Measurements from ENCODE around the gene SMIM29.
"Not testable (repeated sequence)": the region's sequence is repeated elsewhere in the genome, so short reads cannot be mapped to it uniquely, and the experiment has no call there.

Gene SMIM29

DNA sequence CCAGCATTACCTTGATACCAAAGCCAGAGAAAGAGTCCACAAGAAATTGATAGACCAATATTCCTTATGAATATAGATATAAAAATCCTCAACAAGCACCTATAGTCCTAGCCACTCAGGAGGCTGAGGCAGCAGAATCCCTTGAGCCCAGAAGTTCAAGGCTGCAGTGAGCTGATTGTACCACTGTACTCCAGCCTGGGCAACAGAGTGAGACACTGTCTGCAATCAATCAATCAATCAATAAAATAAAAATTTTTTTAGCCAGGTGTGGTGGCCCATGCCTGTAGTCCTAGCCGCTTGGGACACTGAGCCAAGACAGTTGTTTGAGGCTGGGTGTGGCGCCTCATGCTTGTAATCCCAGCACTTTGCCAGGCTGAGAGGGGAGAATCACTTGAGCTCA is 18.9 kb upstream of the SMIM29 start:
- DNase-seq = no peak

DNA sequence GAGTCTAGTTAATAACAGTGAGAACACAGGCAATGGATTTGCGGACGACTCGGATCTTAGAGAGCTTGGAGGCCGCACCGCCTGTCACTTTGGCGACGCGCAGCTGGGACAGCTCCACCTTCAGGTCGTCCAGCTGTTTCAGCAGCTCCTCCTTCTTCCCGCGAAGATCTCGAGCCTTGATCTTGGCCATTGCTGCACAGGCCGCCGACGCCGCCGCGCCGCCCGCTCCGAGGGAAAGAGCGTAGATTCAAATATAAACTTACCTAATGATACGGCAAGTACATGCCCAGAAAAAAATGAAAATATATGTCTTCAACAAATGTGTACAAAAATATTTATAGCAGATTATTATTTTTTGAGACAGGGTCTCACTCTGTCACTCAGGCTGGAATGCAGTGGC is 14.7 kb upstream of the SMIM29 start:
- DNase-seq = not testable (repeated sequence)

DNA sequence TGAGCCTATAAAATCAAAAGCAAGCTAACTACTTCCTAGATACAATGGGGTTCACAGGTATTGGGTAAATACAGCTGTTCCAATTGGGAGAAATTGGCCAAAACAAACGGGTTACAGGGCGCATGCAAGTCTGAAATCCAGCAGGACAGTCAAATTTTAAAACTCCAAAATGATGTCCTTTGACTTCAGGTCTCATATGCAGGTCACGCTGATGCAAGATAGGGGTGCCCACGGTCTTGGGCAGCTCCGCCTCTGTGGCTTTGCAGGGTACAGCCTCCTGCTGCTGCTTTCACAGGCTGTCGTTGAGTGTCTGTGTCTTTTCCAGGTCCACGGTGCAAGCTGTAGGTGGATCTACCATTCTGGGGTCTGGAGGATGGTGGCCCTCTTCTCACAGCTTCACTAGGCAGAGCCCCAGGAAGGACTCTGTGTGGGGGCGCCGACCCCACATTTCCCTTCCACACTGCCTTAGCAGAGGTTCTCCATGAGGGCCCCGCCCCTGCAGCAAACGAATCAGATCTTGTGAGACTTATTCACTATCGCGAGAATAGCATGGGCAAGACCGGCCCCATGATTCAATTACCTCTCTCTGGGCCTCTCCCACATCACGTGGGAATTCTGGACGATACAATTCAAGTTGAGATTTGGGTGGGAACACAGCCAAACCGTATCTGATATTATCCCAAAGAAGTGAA is 11.9 kb upstream of the SMIM29 start:
- no peak for DNase-seq

DNA sequence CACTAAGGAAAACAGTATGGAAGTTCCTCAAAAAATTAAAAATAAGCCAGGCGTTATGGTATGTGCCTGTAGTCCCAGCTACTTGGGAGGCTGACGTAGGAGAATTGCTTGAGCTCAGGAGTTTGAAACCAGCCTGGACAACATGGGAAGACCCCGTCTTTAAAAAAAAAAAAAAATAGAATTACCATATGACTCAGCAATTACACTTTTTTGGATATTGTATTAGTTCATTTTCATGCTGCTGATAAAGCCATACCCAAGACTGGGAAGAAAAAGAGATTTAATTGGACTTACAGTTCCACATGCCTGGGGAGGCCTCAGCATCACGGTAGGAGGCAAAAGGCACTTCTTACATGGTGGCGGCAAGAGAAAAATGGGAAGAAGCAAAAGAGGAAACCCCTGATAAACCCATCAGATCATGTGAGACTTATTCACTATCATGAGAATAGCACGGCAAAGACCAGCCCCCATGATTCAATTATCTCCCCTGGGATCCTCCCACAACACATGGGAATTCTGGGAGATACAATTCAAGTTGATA is 10.8 kb upstream of the SMIM29 start:
- DNase-seq = no peak

DNA sequence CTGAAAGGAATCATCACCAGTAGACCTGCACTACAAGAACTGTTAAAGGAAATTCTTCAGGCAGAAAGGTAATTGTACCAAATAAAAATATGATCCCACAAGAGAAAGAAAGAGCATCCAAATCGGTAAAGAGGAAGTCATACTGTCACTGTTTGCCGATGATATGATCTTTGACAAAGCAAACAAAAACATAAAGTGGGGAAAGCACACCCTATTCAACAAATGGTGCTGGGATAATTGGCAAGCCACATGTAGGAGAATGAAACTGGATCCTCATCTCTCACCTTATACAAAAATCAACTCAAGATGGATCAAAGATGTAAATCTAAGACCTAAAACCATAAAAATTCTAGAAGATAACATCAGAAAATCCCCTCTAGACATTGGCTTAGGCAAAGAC is 3.6 kb upstream of the SMIM29 start:
- DNase-seq = not testable (repeated sequence)

DNA sequence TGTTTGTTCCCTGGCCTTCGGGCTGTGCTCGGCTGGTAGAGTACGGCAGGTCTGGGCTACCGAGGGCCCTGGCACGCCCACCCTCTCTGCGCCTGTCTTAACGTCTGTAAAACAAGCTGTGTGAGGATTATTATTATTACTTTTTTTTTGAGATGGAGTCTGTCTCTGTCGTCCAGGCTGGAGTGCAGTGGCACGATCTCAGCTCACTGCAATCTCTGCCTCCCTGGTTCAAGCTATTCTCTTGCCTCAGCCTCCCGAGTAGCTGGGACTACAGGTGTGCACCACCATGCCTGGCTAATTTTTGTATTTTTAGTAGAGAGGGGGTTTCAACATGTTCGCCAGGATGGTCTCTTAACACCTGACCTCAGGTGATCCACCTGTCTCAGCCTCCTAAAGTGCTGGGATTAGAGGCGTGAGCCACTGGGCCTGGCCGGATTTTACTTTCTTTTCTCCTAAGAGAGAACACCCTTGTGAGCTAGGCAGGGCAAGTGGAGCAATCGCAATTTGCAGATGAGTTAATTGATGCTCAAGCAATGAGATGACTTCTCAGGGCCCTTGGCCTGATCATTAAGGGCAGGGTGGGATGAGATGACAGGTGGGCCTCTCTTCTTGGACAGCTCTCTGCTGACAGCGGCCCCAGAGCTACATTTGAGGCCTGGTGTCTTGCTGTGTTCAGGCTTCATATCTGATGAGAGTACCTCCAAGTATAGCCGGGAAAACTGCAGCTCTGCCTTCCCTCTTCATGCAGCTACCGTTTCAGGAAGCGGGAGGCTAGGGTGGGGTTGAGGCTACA is 859 bp upstream of the SMIM29 start:
- DNase-seq = no peak

DNA sequence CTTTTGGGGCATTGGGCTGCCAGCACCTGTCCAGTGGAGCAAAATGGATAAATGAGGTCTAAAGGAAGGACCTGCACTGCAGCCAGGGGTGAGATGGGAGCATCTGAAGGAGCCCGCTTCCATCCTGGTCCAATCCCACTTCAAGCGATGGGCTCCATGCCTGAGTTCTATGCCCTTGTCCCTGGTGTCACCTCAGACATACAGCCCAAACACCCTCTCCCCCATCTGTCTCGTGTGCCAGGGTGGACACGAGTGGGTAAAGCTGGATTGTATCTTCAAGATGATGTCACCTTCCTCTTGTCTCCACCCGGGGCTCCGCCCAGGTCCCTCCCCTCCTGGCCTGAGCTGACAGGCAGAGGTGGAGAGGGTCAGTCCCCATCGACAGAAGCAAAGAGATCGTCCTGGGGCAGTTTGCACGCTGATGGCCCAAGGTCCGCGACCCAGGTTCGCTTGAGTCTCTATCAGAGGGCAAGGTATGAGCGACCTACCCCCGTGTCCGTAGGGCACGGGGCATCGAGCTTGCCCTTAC is 544 bp downstream of the SMIM29 start:
- DNase-seq = peak in 3 of 5 experiments; percentile 26 to 44 (median 30)

DNA sequence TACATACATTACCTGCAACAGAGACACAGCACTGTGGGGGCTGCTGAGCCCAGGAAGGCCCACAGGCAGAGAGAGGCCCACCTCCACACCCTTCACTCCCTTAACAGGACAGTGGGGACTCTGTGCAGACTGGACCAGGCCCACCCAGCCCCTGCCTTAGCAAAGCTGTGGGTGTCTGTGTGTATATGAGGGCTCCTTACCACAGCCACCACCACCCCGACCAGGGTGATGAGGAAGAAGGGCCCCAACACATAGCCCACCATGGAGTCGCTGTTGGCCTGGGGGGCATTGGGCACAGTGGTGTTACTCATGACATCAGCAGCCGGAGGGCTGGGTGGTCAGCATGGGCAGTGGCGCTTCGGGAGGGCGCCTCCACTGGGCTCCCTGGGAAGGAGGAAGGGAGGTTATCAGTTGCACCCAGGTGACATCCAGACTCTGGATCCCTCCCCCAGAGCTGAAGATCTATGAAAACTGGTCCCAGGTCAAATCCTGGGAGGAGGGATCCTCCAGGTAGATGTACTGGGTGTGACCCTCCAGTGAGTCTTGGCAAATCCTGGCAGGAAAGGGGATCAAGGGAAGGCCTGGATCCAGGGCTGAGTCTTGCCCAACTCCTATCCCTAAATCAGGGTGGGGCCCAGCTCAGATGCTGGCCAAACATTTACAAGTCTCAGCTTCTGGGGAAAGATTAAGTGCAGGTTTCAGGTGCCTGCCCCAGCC is 1.2 kb downstream of the SMIM29 start:
- no peak for DNase-seq

DNA sequence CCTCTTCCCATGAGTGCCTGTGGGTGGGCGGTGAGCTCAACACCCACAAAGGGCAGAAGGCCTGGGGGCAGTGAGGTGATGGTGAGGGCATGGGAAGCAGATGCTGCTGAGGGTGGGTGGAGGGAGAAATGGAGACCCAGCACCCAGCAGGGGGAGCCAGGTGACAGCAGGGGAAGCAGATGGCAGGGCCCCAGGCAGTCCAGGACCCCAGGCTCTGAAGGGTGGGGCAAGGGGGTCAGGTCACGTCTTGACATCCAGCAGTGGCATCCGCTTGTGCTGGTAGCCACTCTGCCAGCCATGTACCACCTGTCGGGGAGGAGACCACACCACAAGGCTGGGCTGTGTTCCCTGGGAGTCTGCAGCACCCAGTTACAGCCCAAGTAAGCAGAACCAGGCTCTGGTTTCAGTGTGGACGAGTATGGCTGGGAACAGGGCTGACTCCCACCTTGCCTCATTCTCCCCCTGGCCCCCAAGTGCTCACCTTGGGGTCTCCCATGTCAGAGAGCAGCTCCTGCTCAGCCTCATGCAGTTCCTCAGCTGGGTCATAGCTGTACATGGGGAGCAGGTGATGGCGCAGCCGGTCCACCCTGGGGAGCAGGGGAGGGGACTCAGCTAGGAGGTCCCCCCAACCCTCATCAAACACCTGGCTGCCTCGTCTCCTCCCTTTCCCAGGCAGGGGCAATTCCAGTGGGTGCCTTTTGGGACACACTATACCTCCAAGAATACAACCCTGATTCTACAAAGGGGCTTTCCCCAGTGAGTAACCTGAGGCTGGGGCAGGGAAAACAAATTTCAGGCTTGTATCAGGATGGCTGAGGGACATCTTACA is 2.0 kb downstream of the SMIM29 start:
- DNase-seq = peak in 3 of 5 experiments; percentile 26 to 51 (median 39)

DNA sequence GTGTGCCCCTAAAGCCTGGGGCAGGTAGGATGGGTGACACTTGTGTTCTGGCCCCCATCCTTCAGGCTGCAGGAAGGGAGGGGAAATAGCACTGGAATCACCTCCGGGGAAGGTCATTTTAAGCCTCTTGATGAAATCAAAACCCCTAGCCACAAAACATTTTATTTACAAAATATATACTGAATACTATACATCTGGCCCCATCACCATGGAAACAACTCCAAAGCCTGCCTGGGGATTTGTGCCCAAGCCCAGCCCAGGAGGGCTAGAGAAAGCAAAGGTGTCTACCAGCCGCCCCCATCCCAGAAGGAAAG is 2.6 kb downstream of the SMIM29 start:
- no peak for DNase-seq

DNA sequence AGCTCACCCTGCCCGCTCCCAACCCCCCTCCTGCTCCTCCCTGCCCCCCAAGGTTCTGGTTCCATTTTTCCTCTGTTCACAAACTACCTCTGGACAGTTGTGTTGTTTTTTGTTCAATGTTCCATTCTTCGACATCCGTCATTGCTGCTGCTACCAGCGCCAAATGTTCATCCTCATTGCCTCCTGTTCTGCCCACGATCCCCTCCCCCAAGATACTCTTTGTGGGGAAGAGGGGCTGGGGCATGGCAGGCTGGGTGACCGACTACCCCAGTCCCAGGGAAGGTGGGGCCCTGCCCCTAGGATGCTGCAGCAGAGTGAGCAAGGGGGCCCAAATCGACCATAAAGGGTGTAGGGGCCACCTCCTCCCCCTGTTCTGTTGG is 3.1 kb downstream of the SMIM29 start:
- DNase-seq = not testable (repeated sequence)

DNA sequence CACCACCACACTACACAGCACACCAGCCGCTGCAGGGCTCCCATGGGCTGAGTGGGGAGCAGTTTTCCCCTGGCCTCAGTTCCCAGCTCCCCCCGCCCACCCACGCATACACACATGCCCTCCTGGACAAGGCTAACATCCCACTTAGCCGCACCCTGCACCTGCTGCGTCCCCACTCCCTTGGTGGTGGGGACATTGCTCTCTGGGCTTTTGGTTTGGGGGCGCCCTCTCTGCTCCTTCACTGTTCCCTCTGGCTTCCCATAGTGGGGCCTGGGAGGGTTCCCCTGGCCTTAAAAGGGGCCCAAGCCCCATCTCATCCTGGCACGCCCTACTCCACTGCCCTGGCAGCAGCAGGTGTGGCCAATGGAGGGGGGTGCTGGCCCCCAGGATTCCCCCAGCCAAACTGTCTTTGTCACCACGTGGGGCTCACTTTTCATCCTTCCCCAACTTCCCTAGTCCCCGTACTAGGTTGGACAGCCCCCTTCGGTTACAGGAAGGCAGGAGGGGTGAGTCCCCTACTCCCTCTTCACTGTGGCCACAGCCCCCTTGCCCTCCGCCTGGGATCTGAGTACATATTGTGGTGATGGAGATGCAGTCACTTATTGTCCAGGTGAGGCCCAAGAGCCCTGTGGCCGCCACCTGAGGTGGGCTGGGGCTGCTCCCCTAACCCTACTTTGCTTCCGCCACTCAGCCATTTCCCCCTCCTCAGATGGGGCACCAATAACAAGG is 3.6 kb downstream of the SMIM29 start:
- DNase-seq = not testable (repeated sequence)

DNA sequence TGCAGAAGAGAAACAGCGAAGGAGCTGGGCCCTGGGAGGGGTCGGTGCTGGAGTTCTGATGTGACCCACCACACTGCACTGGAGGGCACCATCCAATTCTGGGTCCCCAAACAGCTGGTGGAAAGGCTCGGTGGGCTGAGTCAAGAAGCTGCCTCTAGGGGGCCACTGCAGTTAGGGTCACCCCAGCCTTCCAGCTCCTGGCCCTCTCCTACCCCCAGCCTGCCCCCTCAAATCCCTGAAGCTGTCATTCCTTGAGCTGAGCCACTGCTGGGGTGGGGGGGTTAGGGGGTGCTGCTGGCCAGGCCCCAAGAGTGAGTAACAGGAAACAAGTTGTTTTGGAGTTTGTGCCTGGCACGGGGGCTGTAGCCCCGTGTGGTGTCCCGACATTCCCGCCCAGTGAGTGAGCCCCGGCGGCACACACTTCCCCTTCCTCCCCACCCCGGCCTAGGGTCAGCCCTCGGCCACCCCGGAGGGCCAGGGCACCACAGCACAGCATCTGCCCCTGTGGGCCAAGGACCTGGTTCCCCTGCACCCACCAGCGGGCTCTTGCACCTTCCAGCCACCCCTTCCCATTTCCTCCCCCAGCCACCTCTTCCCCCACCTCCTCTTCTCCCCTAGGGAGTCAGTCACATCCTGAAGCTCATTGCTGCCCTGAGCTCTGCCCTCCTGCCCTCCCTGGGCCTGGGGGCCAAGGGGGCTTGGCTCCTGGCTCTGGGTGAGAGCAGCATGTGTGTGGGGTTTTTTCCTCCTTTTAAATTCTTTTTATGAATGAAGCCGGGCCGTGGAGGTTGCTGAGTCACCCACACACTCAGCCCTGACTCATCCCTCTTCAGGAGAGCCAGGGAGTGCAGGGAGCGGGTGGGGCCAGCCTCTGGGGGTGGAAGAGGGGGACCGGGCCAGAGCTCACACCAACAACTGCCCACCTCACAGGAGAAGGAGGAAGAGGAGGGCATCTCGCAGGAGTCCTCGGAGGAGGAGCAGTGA is 4.6 kb downstream of the SMIM29 start:
- DNase-seq = peak in 1 of 5 experiments; percentile 49

DNA sequence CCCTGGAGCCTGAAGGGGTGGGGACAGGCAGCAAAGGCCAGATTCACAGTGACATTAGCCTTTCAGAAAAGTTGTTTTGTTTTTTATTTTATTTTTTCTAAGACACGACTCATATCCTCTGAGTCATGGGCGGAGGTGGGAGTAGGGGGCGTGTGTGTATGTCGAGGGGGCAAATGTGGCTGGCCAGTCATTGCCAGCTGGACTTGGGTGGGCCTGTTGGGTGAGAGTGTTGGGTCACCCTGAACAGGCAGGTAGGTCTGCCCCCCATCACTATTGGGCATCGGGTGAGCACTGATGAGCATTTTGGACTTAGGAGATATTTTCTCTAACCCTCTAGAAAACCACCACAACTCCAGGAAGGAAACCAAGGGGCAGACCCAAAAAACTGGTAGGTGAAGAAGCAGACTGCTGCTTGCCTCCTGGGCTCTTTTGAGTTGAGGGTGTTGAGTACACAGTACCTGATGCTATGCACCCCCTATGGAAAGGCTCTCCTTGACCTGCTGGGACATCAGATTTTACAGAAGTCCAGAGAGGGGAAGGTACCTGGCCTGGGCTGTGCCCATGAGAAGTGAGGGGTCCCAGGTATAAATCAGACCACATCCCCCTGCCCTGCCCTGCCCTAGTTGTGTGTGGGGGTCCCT is 5.6 kb downstream of the SMIM29 start:
- DNase-seq = no peak

DNA sequence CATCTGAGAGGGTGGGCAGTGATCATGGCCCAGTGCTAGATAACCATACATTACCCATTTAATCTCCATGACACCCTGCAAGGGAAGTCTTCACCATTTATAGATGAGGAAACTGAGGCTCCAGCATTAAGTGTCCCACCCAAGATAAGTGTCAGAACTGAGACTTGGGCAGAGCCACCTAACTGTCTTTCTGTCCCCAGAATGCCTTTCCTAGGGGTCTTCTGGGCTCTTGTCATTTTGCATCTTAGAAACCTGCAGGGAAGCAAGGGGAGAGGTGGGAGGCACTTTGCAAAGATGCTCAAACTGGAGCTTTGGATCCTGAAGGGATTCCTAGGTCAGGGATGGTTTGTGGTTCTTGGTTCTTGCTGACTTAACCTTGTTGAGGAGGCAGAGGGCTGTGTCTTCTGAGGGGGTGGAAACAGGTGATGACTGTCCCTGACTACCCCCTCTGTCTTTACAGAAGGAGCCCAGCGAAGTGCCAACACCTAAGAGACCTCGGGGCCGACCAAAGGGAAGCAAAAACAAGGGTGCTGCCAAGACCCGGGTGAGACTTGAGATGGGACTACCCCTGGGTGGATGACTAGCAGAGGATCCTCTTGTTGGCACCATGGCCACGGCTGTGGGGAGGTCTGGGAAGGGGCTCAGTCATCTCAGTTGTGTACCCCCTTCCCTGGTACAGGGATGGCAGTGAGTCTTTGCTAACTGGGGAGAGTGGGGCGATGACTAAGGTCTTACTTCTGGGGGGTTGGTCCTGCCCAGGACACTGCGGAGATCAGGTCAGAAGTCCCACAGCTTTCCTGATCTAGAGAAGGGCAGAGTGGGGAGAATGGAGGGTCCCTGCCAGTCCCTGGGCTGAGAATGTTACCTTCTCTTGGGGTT is 6.3 kb downstream of the SMIM29 start:
- DNase-seq = no peak

DNA sequence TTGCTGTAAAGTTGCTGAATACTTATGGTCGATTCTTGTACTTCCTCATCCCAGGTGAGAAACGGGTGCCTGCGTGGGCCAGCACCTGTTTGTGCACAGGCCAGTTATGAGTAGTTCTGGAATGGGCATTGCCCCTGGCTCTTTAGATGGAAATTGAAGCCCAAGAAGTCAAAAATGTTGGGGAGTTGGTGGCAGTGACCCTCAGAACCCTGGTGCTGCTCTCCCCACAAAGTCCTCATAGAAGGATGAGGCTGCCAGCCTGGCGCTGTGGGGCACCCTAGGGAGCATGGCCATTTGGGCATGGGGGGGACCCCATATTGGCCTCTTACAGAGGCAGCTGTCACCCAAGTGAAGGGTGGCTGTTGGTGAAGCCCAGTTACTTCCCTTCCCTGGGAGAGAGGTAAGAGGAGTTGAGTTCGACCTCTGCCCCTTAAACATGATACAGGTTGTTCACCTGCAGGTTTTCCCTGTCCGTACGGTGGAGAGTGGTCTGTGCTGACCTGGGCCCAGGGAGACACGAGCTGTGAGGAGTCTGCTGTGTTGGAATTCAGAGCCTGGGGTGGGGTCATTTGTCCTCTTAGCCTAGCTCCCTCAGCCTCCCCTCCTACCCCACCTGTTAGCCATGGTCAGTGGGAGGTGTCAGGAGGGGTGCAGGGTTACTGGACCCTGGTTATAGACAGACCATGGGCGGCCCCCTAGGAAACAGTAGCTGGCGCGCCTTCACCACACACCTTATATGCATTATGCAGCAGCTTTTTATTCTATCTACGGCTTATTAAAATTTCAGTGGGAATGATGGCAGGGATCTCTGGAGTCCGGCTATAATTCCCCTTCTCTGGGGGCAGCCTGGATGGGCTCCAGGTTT is 7.2 kb downstream of the SMIM29 start:
- DNase-seq = no peak

DNA sequence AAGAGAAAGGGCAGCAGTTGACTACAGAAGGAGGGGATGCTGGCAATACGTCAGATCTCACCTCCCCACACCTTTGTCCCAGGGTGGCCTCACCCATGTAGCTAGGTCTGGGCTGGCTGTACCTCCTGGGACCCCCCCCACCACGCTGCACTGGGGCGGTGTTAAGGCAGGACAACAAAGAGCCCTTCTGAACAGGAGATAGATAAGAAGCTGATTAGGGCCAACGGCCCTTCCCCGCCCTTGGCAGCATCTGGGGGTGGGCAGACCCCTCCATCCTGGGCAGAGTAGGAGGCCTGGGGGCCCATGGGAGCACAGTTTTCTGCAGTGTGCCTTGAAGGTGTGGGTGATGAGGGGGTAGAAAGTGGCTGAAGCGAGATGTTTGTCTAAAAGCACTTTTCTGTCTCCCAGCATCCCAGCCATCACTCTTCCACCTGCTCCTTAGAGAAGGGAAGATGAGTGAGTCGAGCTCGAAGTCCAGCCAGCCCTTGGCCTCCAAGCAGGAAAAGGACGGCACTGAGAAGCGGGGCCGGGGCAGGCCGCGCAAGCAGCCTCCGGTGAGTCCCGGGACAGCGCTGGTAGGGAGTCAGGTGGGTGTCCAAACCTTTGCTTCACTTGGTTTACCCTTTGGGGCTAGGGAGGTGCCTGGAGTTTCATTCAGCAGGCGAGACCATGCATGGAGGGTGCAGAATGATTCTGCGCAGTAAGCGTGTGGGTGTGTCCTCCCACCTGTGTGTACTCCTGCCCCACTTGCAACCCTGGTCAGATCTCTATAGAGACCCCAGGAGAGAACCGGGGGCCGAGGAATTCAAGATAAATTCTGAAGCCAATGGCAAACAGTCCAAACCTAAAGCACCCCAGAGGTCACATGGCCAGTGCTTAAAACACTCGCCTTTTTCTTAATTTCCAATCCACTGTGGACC is 8.2 kb downstream of the SMIM29 start:
- no peak for DNase-seq
